Measurements from ENCODE around the gene TMEM167B. TPM values are rescaled to one million over a fixed set of nuclear protein-coding genes. Genes with fewer than 3 reads are reported as not detected.

Gene TMEM167B
- total and polyA plus RNA-seq, 5 donors, result 17.1 to 60.6 (median 45.2) TPM

DNA sequence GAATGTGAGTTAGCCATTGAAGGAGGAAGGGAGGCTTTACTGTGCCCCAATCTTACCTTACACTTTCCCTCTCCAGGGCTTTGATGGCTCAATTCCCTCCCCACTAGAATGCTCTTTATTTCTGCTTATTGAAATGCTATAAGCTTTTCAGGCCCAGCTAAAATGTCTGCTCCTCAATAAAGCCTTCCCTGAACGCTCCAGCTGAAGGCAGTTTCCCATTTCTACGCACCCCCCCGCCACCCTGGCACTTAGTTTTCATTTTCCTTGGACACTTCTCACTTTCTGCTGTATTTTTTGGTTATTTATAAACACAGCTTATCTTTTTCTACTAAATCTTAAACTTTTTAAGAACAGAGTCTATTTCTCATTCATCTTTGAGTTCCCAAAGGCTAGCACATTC is 7.1 kb upstream of the TMEM167B start:
- Histone ChIP-seq H3K9me3 (ENCODE audit: control insufficient read depth, low read length) (no peaks in the 10 kb centered on the region), H3K4me1 (ENCODE audit: control insufficient read depth, insufficient read depth, low read length) (no peaks in the 10 kb centered on the region), H3K4me3 (ENCODE audit: low read length) (no peak overlapping the region), H3K27me3 (ENCODE audit: control insufficient read depth, insufficient read depth) (no peaks in the 10 kb centered on the region), H3K27ac (ENCODE audit: low read length) (no peak overlapping the region)
- ATAC-seq (no peak), DNase-seq (no peak)
- intact Hi-C loops (cut with DNase I), result no loop called here
- whole genome bisulfite sequencing, result 83% methylated on average over 3 of the region's 3 CpGs

DNA sequence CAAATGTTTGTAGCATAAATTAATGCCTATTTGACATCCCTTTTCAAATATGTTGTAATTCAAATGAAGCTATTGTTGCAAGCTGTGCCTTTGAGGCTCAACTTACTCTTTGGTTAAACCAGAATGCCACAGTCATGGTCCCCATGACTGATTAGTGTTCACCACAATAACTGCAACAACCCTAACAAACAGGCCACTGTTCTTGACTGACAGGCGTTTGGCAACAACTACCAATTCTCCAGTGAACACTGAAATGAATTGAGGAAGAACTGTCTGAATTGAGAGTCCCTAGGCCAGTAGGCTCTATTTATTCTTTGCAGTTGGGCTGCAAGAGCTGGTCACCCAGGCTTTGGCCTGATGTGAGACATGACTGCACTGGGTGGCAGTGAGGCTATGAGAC is 6.6 kb upstream of the TMEM167B start:
- no peak for ATAC-seq
- H3K27me3 ChIP-seq (ENCODE audit: control insufficient read depth, insufficient read depth), result no peaks in the 10 kb centered on the region

DNA sequence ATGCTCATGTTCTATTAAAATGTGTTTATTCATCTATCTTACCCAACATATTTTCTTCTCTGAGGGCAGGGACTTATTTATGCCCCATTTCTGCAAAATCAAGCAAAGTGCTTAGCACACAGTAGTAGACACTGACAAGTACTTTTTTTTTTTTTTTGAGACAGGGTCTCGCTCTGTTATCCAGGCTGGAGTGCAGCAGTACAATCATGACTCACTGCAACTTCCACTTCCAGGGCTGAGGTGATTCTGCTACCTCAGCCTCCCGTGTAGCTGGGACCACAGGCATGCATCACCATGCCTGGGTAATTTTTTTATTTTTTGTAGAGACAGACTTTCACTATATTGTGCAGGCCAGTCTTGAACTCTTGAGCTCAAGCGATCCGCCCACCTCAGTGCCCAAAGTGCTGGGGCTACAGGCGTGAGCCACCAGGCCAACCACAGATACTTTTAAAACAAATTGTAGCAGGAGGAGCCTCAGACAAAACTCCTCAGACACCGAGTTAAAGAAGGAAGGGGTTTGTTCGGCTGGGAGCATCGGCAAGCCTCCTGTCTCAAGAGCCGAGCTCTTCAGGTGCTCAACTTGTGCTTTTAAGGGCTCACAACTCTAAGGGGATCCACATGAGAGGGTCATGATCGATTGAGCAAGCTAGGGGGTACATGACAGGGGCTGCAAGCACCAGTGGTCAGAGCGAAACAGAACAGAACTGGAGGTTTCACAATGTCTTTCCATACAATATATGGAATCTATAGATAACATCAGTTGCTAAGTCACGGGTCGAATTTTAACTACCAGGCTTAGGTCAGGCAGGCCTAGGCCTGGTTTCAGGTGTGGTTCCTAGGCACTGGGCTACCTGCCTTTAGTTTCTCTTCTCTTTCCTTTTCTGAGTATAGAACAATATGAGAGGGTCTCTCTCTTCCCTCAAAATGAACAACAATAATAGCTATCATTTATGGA is 5.7 kb upstream of the TMEM167B start:
- 83% methylated on average over 13 of the region's 13 CpGs for WGBS
- H3K27ac ChIP-seq (ENCODE audit: low read length), result no peak overlapping the region
- ATAC-seq (no peak), DNase-seq (no peak)
- no peak overlapping the region for H3K4me3 ChIP-seq (ENCODE audit: low read length)
- intact Hi-C loops (cut with DNase I), result no loop called here
- no peaks in the 10 kb centered on the region for H3K4me1 ChIP-seq (ENCODE audit: control insufficient read depth, insufficient read depth, low read length)
- H3K27me3 ChIP-seq (ENCODE audit: control insufficient read depth, insufficient read depth), result no peaks in the 10 kb centered on the region
- H3K9me3 ChIP-seq (ENCODE audit: control insufficient read depth, low read length), result no peaks in the 10 kb centered on the region

More for the DNA sequence above, 6.6 kb upstream of the TMEM167B start:
- Histone ChIP-seq H3K9me3 (ENCODE audit: control insufficient read depth, low read length) (no peaks in the 10 kb centered on the region), H3K4me1 (ENCODE audit: control insufficient read depth, insufficient read depth, low read length) (no peaks in the 10 kb centered on the region), H3K4me3 (ENCODE audit: low read length) (no peak overlapping the region), H3K27ac (ENCODE audit: low read length) (no peak overlapping the region)
- DNase-seq, result no peak
- intact Hi-C loops (cut with DNase I), result no loop called here
- 57% methylated on average over 1 of the region's 1 CpG for WGBS

DNA sequence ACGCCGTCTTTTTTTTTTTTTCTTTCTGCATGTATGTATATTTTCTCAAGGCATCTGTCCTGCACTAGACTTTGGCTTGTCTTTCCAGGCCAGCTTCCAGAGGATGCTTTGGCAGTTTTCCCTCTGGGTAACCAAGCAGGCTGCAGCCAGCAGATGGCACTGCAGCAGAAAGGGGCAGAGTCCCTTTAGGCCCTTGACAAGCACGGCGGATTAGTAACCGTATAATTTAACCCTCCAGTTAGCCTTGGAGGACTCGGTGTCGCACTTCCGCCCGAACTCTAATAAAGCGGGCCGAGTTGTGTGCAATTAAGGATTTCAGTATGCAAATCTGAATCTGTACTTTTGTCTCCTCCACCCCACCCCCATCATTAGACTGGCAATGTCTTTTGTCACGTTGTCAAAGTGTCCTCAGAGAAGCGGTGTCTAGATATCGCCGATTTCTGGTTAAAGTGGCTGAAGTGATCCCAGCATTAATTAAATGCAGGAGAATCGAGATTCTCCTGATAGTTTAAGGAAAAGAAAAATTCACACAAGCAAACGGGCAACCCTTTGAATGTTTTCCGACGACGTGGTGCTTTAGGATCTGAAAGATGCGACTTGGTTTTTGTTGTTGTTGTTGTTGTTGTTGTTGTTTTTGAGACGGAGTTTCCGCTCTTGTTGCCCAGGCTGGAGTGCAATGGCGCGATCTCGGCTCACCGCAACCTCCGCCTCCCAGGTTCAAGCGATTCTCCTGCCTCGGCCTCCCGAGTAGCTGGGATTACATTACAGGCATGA is 1.1 kb upstream of the TMEM167B start:
- Histone ChIP-seq H3K4me1 (ENCODE audit: control insufficient read depth, insufficient read depth, low read length) (no peaks in the 10 kb centered on the region), H3K27ac (ENCODE audit: low read length) (peak overlapping the region; percentile 42), H3K4me3 (ENCODE audit: low read length) (peak overlapping the region; percentile 6), H3K9me3 (ENCODE audit: control insufficient read depth, low read length) (no peaks in the 10 kb centered on the region), H3K27me3 (ENCODE audit: control insufficient read depth, insufficient read depth) (no peaks in the 10 kb centered on the region)
- DNase-seq (peak; percentile 61 to 76 (median 72)), ATAC-seq (peak; percentile 14 to 25)
- WGBS, result 70% methylated on average over 31 of the region's 31 CpGs
- intact Hi-C loops (cut with DNase I), result no loop called here

DNA sequence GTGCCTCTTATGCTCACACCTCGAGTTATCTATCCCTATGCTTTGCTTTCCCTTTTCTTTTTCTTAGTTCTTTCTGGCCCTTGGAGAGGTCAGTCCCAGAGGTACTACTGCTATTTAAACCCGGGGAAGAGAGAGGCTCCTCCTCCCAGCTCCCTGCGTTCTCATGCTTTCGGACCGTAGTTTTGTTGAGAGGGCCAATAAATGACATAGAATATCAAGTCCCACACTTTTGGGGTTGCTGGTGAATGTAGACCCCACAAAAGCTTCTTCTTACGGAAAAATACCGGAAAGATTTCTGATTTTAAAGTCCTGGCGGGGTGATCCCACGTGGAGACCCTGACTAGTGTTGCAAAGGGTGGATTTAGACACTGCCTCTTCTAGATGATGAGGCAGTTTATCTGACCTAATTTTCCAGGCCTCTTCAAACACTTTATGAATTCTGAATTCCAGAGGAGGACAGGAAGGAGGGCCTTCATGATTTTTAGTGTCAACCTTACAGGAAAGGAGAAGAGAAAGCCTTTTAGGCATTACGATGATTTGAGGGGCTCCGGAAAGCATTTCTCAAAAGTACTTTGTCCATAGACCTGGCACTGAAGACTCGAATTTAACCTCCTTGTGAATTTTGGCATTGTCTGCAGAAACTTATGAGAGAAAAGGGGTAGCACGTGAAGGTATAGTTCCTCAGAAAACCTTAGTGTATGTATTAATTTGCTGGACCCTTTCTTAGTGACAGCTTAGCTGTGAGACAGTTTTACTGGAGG is 694 bp downstream of the TMEM167B start:
- H3K4me3 ChIP-seq (ENCODE audit: low read length), result peak overlapping the region; percentile 82
- DNase-seq (no peak), ATAC-seq (peak; percentile 66 to 80)
- no peaks in the 10 kb centered on the region for H3K9me3 ChIP-seq (ENCODE audit: control insufficient read depth, low read length)
- peak overlapping the region; percentile 97 for H3K27ac ChIP-seq (ENCODE audit: low read length)
- 3% methylated on average over 13 of the region's 13 CpGs for WGBS
- no peaks in the 10 kb centered on the region for H3K27me3 ChIP-seq (ENCODE audit: control insufficient read depth, insufficient read depth)
- H3K4me1 ChIP-seq (ENCODE audit: control insufficient read depth, insufficient read depth, low read length), result no peaks in the 10 kb centered on the region
- intact Hi-C loops (cut with DNase I), result no loop called here

DNA sequence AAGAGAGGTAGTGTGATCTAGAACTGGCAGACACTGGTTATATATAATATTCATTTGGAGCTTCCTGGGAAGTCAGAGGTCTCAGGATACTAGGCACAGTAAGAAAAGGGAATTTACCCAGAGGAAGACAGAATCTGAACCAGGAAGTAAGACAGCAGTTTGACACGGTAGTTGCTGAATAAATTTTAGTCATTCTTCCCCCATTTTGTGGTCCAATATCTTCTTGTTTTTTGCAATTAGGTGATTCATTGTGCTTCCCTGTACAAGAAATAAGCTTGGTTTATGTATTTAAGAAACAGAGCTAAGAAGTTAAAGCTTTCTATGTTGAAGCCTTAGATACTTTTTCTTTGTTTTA is 1.3 kb downstream of the TMEM167B start:
- intact Hi-C loops (cut with DNase I), result no loop called here
- peak overlapping the region; percentile 82 for H3K4me3 ChIP-seq (ENCODE audit: low read length)
- ATAC-seq (no peak), DNase-seq (no peak)
- 2% methylated on average over 1 of the region's 1 CpG for WGBS
- peak overlapping the region; percentile 97 for H3K27ac ChIP-seq (ENCODE audit: low read length)
- no peaks in the 10 kb centered on the region for H3K4me1 ChIP-seq (ENCODE audit: control insufficient read depth, insufficient read depth, low read length)
- no peaks in the 10 kb centered on the region for H3K27me3 ChIP-seq (ENCODE audit: control insufficient read depth, insufficient read depth)
- H3K9me3 ChIP-seq (ENCODE audit: control insufficient read depth, low read length), result no peaks in the 10 kb centered on the region

DNA sequence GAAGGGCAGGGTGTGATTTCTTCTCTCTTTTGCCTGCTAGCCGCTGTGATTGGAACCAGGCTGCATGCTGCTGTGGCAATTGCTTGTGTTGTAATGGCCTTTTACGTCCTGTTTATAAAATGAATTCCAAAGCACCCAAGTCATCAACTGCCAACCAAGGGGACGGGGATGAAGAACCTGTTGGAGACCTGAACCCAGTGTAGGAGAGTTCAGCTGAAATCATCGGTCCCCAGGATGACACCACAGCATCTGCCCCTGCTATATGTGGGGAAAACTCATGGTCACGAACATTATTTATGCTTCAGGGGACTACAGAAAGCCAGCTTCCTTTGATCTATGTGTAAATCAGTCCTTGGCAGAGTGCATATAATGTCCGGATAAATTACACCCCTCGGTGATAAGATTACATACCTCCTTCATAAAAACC is 3.8 kb downstream of the TMEM167B start:
- H3K27ac ChIP-seq (ENCODE audit: low read length), result peak overlapping the region; percentile 93
- H3K4me1 ChIP-seq (ENCODE audit: control insufficient read depth, insufficient read depth, low read length), result no peaks in the 10 kb centered on the region
- intact Hi-C loops (cut with DNase I), result no loop called here
- H3K9me3 ChIP-seq (ENCODE audit: control insufficient read depth, low read length), result no peaks in the 10 kb centered on the region
- no peak overlapping the region for H3K4me3 ChIP-seq (ENCODE audit: low read length)
- 59% methylated on average over 7 of the region's 7 CpGs for whole genome bisulfite sequencing
- DNase-seq (no peak), ATAC-seq (no peak)
- H3K27me3 ChIP-seq (ENCODE audit: control insufficient read depth, insufficient read depth), result no peaks in the 10 kb centered on the region

DNA sequence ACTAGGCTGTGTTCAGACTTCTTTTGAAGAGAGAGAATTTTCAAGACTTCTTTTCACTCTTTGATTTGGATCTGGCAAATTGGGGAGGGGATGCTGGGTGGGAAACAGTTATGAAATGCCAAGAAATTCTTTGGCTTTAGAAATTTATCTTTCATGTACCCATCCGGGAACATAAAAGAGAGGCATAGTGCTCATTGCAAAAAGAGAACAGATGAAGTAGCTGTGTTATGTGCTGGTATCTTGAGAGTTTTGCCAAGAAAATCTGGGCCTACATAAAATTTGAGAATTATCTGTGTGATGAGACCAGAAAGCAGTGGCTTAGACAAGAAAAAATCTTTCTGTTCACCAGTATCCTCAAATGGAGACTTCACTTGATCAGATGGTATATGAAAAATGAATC is 4.3 kb downstream of the TMEM167B start:
- DNase-seq (no peak), ATAC-seq (no peak)
- peak overlapping the region; percentile 93 for H3K27ac ChIP-seq (ENCODE audit: low read length)
- intact Hi-C loops (cut with DNase I), result no loop called here
- no peaks in the 10 kb centered on the region for H3K9me3 ChIP-seq (ENCODE audit: control insufficient read depth, low read length)
- WGBS, result 54% methylated on average over 1 of the region's 1 CpG
- H3K4me3 ChIP-seq (ENCODE audit: low read length), result no peak overlapping the region
- H3K4me1 ChIP-seq (ENCODE audit: control insufficient read depth, insufficient read depth, low read length), result no peaks in the 10 kb centered on the region
- no peaks in the 10 kb centered on the region for H3K27me3 ChIP-seq (ENCODE audit: control insufficient read depth, insufficient read depth)

DNA sequence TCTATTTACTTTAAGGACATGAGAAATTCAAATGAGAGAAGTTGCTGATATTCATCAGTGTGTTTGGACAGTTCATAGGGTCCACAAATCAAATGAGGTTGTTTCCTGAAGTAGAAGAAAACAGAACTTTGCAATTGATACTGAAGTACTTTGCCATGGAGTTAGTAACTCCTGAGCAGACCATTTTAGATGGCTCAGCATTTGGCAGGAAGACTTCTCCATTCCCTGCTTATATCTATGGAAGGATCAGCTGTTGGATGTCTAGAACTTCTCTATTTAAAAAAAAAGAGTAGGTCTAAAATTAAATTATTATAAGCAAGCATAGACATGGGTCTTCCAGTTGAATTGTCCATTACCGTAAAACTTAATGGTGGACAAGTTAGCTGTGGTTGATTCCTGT is 5.1 kb downstream of the TMEM167B start:
- intact Hi-C loops (cut with DNase I), result no loop called here
- 85% methylated on average over 1 of the region's 1 CpG for WGBS

DNA sequence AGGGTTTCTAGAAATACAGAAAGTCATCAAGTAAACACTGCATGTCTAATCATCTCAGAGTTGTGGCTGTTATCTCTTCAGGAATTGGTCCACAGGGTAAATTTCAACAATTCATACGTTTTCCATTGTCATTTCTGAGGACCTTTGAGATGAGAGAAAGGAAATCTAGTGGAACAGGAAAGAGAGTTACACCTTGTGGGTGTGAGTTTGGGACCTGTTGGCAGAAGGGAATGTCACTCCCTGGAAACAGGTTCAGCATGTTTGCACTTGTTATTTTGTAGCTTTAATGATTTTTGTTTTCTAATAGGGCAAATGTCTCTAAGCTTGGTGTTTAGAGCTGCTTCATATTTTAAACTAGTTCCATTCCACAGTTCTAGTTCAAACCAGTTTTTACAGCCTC is 5.6 kb downstream of the TMEM167B start:
- intact Hi-C loops (cut with DNase I), result no loop called here
- Histone ChIP-seq H3K27ac (ENCODE audit: low read length) (no peak overlapping the region), H3K4me1 (ENCODE audit: control insufficient read depth, insufficient read depth, low read length) (no peaks in the 10 kb centered on the region), H3K4me3 (ENCODE audit: low read length) (no peak overlapping the region), H3K27me3 (ENCODE audit: control insufficient read depth, insufficient read depth) (no peaks in the 10 kb centered on the region), H3K9me3 (ENCODE audit: control insufficient read depth, low read length) (no peaks in the 10 kb centered on the region)
- 33% methylated on average over 1 of the region's 1 CpG for WGBS
- ATAC-seq, result no peak
- DNase-seq, result no peak

More for the DNA sequence above, 5.1 kb downstream of the TMEM167B start:
- no peaks in the 10 kb centered on the region for H3K27me3 ChIP-seq (ENCODE audit: control insufficient read depth, insufficient read depth)
- H3K4me1 ChIP-seq (ENCODE audit: control insufficient read depth, insufficient read depth, low read length), result no peaks in the 10 kb centered on the region
- DNase-seq, result no peak
- H3K27ac ChIP-seq (ENCODE audit: low read length), result no peak overlapping the region
- no peaks in the 10 kb centered on the region for H3K9me3 ChIP-seq (ENCODE audit: control insufficient read depth, low read length)
- ATAC-seq, result no peak
- H3K4me3 ChIP-seq (ENCODE audit: low read length), result no peak overlapping the region

Data from right cardiac atrium (tissue), 5 donors.